Thoracic aorta (tissue), 2 donors: ENCODE measurements around the gene YBX3. TPM values are rescaled to one million over a fixed set of nuclear protein-coding genes. Genes with fewer than 3 reads are reported as not detected.

Experiments used
- ATAC-seq: fragments of 150-250 bp; one replicate; pipeline ENCODE4 v1.8.0; 2017; ENCODE audit warnings: low read depth; ENCODE audit not compliant: insufficient number of reproducible peaks, low FRiP score
- DNase-seq: peaks from one replicate; pipeline ENCODE4 v3.0.0-alpha.2; 2020; ENCODE audit warnings: low spot score
- H3K27ac ChIP-seq, 2 donors: fragments of 200-600 bp; sonication (generic); 1 replicate in 1 of 2; 2 replicates in 1 of 2; pipeline ENCODE4 v1.5.1; 2016; ENCODE audit warnings: mild to moderate bottlenecking in 2 of 2, moderate library complexity in 2 of 2
- H3K27me3 ChIP-seq: fragments of 200-600 bp; sonication (generic); replicated peaks from 2 replicates; pipeline ENCODE4 v1.6.0; 2016; ENCODE audit warnings: mild to moderate bottlenecking; ENCODE audit not compliant: insufficient read depth
- H3K36me3 ChIP-seq: fragments of 200-600 bp; sonication (generic); one replicate; pipeline ENCODE4 v1.5.1; 2016
- H3K4me1 ChIP-seq, 2 donors: fragments of 200-600 bp; sonication (generic); 1 replicate in 1 of 2; 2 replicates in 1 of 2; pipeline versions ENCODE4 v1.5.1 to v1.6.0; 2016; ENCODE audit warnings: low read depth in 2 of 2, mild to moderate bottlenecking in 1 of 2; ENCODE audit not compliant: control insufficient read depth in 1 of 2
- H3K4me3 ChIP-seq: fragments of 200-600 bp; sonication (generic); 2 replicates; pipeline ENCODE4 v1.5.1; 2016; ENCODE audit warnings: mild to moderate bottlenecking
- H3K9me3 ChIP-seq: fragments of 200-600 bp; sonication (generic); 2 replicates; pipeline ENCODE4 v1.5.1; 2016
- total RNA-seq, 2 donors: library from RNA; depleted of rRNA; stranded (reverse); fragments of >200 nt; gene quantifications; one replicate each; pipeline versions ENCODE4 v1.1.0 to v1.2.3, GENCODE V29; 2016
- TF ChIP-seq, protein P1 (sequence below): fragments of 200-600 bp; sonication (generic); IDR thresholded peaks from one replicate; pipeline ENCODE4 v1.5.1; 2019; ENCODE audit warnings: antibody characterized with exemption

YBX3 gene
- total RNA-seq, 2 donors from 2014 or later: 238 to 630 TPM

DNA sequence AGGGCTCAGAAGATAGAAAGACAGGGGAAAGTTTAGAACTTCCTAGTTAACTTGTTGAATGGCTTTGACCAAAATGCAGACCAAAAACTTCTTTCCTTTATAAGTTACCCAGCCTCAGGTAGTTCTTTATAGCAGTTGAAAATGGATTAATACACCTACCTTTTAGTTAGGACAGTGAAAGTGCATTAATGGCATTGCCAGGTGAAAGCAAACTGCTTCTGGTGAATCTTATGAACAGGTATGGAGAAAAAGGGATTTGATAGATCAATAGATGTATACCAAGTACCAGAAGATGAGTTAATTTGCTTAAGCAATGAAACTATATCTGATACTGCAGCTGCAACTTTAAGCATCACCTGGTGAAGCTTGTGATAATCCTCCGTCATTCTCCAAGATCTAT is 35.1 kb downstream of the YBX3 start:
- DNase-seq (no peak), ATAC-seq (no peak)
- TF ChIP-seq, protein P1, sequence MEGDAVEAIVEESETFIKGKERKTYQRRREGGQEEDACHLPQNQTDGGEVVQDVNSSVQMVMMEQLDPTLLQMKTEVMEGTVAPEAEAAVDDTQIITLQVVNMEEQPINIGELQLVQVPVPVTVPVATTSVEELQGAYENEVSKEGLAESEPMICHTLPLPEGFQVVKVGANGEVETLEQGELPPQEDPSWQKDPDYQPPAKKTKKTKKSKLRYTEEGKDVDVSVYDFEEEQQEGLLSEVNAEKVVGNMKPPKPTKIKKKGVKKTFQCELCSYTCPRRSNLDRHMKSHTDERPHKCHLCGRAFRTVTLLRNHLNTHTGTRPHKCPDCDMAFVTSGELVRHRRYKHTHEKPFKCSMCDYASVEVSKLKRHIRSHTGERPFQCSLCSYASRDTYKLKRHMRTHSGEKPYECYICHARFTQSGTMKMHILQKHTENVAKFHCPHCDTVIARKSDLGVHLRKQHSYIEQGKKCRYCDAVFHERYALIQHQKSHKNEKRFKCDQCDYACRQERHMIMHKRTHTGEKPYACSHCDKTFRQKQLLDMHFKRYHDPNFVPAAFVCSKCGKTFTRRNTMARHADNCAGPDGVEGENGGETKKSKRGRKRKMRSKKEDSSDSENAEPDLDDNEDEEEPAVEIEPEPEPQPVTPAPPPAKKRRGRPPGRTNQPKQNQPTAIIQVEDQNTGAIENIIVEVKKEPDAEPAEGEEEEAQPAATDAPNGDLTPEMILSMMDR: no peak
- H3K9me3 ChIP-seq: no peaks in the 10 kb centered on the region
- H3K36me3 ChIP-seq: no peaks in the 10 kb centered on the region
- no peaks in the 10 kb centered on the region for H3K27me3 ChIP-seq
- H3K4me1 ChIP-seq: no peaks in the 10 kb centered on the region
- no peak overlapping the region for H3K27ac ChIP-seq
- H3K4me3 ChIP-seq: no peak overlapping the region

DNA sequence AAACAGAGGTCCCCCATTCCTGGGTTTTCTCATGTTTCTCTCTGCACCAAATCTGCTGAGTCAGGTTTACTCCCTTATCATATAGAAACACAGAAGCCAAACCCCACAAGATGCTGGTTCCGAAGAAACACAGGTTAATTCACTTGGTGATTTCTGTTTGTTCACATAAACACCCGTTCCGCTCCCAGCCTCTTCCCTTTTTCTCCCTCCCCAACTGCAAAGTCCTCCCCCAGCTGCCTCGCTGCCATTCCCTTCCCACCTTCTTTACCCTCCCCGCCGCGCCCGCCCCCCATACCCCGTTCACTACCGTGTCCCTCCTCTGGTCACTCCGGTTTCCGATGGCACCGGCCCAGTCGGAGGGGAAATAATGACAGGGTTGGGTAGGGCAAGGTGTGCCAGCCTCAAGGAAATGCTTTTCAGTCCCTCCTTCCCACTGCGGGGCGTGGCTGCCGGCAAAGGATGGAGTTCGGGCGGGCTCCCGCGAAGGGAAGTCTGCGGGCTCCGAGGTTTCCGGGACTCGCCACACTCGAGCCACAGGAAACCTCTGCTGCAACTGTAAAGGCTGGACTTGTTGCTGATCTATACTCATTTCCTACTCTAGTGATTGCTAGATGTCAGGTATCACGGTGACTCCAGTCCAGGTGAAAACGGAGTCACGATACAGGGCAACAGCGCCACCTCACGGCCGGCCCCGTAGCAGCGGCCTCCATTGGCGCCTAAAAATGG is 49.3 kb downstream of the YBX3 start, which contains the start of gene STYK1:
TSS of gene STYK1 (minus strand) at position 394 of the 726 bp plus-strand sequence. CDS start 39,434 bp downstream, outside the sequence.
- H3K9me3 ChIP-seq: no peaks in the 10 kb centered on the region
- ATAC-seq: no peak

GRCh38 chr12:10672231-10672868 is 50.8 kb downstream of the YBX3 start:
- Histone ChIP-seq H3K4me1 (peaks cover 4 to 11% of the 10 kb centered on the region in 2 donors), H3K27me3 (peaks cover 7% of the 10 kb centered on the region), H3K4me3 (no peak overlapping the region), H3K9me3 (no peaks in the 10 kb centered on the region), H3K27ac (no peak overlapping the region), H3K36me3 (no peaks in the 10 kb centered on the region)
- TF ChIP-seq, protein P1: no peak
- ATAC-seq: no peak
- no peak for DNase-seq

More for the DNA sequence above, 49.3 kb downstream of the YBX3 start, which contains the start of gene STYK1:
- TF ChIP-seq, protein P1: peak; percentile 46
- Histone ChIP-seq H3K4me3 (peak within 1 kb of the TSS; percentile 73), H3K27ac (no peak within 1 kb of the TSS), H3K4me1 (peaks cover 4 to 11% of the 10 kb centered on the region in 2 donors), H3K36me3 (no peaks in the 10 kb centered on the region), H3K27me3 (peaks cover 7% of the 10 kb centered on the region)
- DNase-seq: no peak

- no peak for ATAC-seq
- Histone ChIP-seq H3K4me1 (peaks cover 4 to 11% of the 10 kb centered on the region in 2 donors), H3K27ac (no peak overlapping the region), H3K4me3 (no peak overlapping the region), H3K36me3 (no peaks in the 10 kb centered on the region), H3K9me3 (no peaks in the 10 kb centered on the region), H3K27me3 (peaks cover 7% of the 10 kb centered on the region)
- TF ChIP-seq, protein P1: no peak
- no peak for DNase-seq
Measured at GRCh38 chr12:10669533-10669932, 53.6 kb downstream of the YBX3 start.

DNA sequence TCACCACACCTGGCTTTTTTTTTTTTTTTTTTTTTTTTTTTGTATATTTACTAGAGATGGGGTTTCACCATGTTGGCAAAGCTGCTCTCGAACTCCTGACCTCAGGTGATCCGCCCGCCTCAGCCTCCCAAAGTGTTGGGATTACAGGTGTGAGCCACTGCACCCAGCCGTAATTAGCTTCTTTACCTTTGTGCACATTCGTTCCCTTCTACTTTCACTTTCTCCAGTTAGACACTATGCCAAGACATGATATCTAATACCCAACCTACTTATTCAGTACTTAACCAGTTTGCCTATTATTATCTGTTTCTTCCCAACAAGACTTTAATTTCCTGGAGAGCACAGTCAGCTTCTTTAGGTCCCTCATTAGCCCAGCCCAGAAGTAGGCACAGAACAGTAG is 54.6 kb downstream of the YBX3 start:
- H3K9me3 ChIP-seq: no peaks in the 10 kb centered on the region
- no peaks in the 10 kb centered on the region for H3K27me3 ChIP-seq
- no peaks in the 10 kb centered on the region for H3K36me3 ChIP-seq
- H3K27ac ChIP-seq: no peak overlapping the region
- peak overlapping the region; percentile 7 for H3K4me3 ChIP-seq
- TF ChIP-seq, protein P1: no peak
- DNase-seq: no peak
- ATAC-seq: no peak
- H3K4me1 ChIP-seq: peaks cover 0 to under 1% of the 10 kb centered on the region in 2 donors
